ENCODE results near the gene EDNRA. TPM values are rescaled to one million over a fixed set of nuclear protein-coding genes. Genes with fewer than 3 reads are reported as not detected.

Gene EDNRA
- polyA plus RNA-seq, 1 donor = 15.0 TPM

DNA sequence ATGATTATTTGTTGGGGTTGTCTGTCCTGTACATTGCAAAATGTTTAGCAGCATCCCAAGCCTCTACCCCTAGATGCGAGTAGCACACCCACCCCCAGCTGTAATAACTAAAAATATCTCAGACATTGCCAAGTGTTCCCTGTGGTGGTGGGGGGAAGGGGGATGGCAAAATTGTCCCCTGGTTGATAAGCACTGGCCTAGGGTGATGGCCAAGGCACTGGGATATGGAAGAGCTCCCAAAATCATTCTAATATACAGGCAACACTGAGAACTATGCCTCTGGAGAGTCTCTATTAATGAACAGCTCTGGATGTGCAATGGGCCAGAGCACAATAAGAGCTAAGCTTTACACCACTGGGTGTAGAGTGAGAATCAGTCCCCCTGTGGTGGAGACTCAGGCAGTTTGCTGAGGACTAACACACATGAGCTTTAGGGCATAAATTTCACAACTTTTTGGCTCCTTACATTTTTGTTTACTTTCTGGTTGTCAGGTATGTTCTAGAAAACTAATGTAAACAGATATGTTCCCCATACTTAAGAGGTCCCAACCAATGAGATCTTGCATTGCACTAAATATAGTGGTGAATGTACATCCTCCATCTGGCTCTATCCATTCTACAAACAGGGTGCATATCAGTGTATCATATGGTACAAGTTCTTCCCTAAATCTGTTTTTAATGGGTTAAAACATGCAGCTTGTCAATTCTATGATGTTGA lies 34.5 kb downstream of the EDNRA start:
- Histone ChIP-seq H3K27ac (ENCODE audit: low read length) (no peak overlapping the region), H3K4me3 (ENCODE audit: low read length) (no peak overlapping the region), H3K27me3 (ENCODE audit: control insufficient read depth, insufficient read depth, low read length) (no peaks in the 10 kb centered on the region), H3K4me1 (ENCODE audit: control insufficient read depth, insufficient read depth, low read length) (no peaks in the 10 kb centered on the region), H3K36me3 (ENCODE audit: control insufficient read depth, insufficient read depth, low read length) (no peaks in the 10 kb centered on the region), H3K9me3 (ENCODE audit: control insufficient read depth, low read depth, low read length) (no peaks in the 10 kb centered on the region)
- no peak for DNase-seq
- no CpG with 5 or more reads among the region's 1 CpG for WGBS (ENCODE audit: insufficient coverage, low lambda C conversion rate)

DNA sequence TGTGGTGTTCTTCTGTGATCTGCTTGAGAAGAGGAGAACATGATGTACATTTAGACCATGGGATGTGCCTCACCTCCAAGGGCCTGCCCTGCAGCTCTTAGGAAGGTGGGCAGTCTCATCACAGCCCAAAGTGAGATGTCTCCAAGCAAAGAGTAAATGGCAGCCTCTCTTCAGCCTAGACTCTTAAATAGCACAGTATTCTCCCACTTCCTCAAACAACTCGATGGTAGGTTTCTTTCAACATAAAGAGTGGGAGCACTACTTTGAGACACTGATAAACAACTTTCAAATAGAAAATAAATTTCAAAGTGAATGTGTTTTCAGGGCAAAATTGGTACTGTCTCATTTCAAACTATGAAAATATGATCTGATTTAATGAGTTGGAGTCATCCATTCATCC lies 35.2 kb downstream of the EDNRA start:
- H3K9me3 ChIP-seq (ENCODE audit: control insufficient read depth, low read depth, low read length) = no peaks in the 10 kb centered on the region

DNA sequence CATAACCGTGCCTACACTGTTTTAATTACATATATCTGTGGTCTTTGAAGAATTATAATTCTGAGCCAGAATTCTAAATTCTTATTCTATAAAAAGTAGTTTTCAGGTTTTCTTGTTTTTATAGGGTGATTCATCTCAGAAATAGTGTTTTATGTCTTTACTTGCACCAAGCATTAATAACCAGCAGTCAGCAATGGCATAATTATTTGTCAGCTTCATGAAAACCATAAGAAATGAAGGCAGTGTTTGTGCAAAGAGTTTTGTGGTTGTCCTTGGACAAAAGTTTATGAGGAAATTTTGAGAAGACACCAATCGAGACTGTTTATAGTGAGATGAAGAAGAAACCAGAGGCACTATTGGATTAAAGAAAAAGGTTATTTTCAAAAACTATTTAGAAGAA lies 37.2 kb downstream of the EDNRA start:
- no peaks in the 10 kb centered on the region for H3K27me3 ChIP-seq (ENCODE audit: control insufficient read depth, insufficient read depth, low read length)
- WGBS (ENCODE audit: insufficient coverage, low lambda C conversion rate) = no CpG with 5 or more reads among the region's 2 CpGs
- DNase-seq = no peak
- no peaks in the 10 kb centered on the region for H3K9me3 ChIP-seq (ENCODE audit: control insufficient read depth, low read depth, low read length)
- no peaks in the 10 kb centered on the region for H3K36me3 ChIP-seq (ENCODE audit: control insufficient read depth, insufficient read depth, low read length)
- no peak overlapping the region for H3K4me3 ChIP-seq (ENCODE audit: low read length)
- no peaks in the 10 kb centered on the region for H3K4me1 ChIP-seq (ENCODE audit: control insufficient read depth, insufficient read depth, low read length)
- no peak overlapping the region for H3K27ac ChIP-seq (ENCODE audit: low read length)

More for the DNA sequence above, 35.2 kb downstream of the EDNRA start:
- no peaks in the 10 kb centered on the region for H3K27me3 ChIP-seq (ENCODE audit: control insufficient read depth, insufficient read depth, low read length)
- H3K27ac ChIP-seq (ENCODE audit: low read length) = no peak overlapping the region
- DNase-seq = no peak
- H3K4me3 ChIP-seq (ENCODE audit: low read length) = no peak overlapping the region
- WGBS (ENCODE audit: insufficient coverage, low lambda C conversion rate) = no CpG with 5 or more reads among the region's 1 CpG
- H3K4me1 ChIP-seq (ENCODE audit: control insufficient read depth, insufficient read depth, low read length) = no peaks in the 10 kb centered on the region
- no peaks in the 10 kb centered on the region for H3K36me3 ChIP-seq (ENCODE audit: control insufficient read depth, insufficient read depth, low read length)

DNA sequence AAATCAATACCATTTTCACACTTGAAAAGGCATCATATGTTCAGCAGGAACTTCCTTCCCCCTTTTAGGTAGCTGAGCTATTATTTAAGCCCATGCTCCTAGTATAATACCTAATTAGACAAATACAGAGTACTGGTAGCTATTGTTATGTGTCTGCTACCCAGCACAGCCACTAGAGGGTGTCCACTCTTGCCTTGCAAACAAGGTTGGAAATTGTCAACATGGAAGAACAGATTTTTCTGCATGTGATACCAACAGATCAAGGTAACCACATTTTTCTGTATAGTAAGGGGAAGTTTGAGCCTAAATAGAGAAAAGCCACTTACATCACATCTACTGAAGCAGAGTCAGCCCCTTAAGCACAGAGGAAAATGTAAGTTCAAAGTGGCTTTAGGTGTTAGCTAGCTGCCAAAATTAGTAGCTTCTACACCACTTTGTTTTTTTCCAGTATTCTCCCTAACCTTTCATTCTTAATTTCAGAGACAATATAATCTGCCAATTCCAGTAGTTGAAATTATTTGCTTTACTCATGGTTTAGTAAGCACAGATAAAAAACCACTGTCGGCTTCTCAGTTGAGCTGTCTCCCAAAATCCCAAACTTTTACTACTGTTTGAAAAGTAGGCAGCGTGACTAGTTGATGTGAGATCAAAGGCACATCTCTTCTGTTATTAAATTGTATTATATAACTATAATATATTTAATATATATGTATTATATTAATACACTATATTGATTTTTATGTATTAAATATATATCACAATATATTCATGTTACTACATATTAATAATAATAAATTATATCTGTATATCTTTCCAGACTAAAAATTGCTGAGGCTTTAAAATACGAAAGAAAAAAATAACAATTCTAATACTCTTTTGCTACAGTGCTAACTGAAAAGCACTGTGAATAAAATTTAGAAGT lies 38.2 kb downstream of the EDNRA start:
- no peak overlapping the region for H3K27ac ChIP-seq (ENCODE audit: low read length)
- peak; percentile 38 to 45 for DNase-seq

DNA sequence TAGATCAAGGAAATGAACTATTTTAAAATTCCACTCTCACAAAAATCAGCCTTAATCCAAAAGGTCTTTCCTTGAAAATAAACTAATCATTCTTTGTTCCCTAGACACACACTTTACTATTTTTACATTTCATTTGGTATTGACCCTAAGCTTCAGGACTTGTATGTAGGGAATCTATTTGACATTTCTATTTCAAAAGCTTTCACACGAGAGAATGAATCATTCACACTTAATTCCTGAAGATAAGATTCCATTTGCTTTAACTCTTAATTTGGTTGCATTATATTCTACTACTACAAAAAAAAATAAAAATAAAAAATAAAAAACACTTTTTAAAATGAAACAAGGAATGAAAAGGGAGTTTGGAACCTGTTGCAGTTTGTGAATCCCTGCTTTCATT lies 43.7 kb downstream of the EDNRA start:
- no peaks in the 10 kb centered on the region for H3K4me1 ChIP-seq (ENCODE audit: control insufficient read depth, insufficient read depth, low read length)
- H3K36me3 ChIP-seq (ENCODE audit: control insufficient read depth, insufficient read depth, low read length) = no peaks in the 10 kb centered on the region
- H3K27me3 ChIP-seq (ENCODE audit: control insufficient read depth, insufficient read depth, low read length) = no peaks in the 10 kb centered on the region
- H3K27ac ChIP-seq (ENCODE audit: low read length) = no peak overlapping the region
- no peaks in the 10 kb centered on the region for H3K9me3 ChIP-seq (ENCODE audit: control insufficient read depth, low read depth, low read length)
- WGBS (ENCODE audit: insufficient coverage, low lambda C conversion rate) = 86% methylated on average over 1 of the region's 1 CpG
- H3K4me3 ChIP-seq (ENCODE audit: low read length) = no peak overlapping the region
- no peak for DNase-seq

More for the DNA sequence above, 38.2 kb downstream of the EDNRA start:
- Histone ChIP-seq H3K4me3 (ENCODE audit: low read length) (no peak overlapping the region), H3K4me1 (ENCODE audit: control insufficient read depth, insufficient read depth, low read length) (no peaks in the 10 kb centered on the region), H3K36me3 (ENCODE audit: control insufficient read depth, insufficient read depth, low read length) (no peaks in the 10 kb centered on the region), H3K27me3 (ENCODE audit: control insufficient read depth, insufficient read depth, low read length) (no peaks in the 10 kb centered on the region), H3K9me3 (ENCODE audit: control insufficient read depth, low read depth, low read length) (no peaks in the 10 kb centered on the region)
- WGBS (ENCODE audit: insufficient coverage, low lambda C conversion rate) = 90% methylated on average over 2 of the region's 3 CpGs

DNA sequence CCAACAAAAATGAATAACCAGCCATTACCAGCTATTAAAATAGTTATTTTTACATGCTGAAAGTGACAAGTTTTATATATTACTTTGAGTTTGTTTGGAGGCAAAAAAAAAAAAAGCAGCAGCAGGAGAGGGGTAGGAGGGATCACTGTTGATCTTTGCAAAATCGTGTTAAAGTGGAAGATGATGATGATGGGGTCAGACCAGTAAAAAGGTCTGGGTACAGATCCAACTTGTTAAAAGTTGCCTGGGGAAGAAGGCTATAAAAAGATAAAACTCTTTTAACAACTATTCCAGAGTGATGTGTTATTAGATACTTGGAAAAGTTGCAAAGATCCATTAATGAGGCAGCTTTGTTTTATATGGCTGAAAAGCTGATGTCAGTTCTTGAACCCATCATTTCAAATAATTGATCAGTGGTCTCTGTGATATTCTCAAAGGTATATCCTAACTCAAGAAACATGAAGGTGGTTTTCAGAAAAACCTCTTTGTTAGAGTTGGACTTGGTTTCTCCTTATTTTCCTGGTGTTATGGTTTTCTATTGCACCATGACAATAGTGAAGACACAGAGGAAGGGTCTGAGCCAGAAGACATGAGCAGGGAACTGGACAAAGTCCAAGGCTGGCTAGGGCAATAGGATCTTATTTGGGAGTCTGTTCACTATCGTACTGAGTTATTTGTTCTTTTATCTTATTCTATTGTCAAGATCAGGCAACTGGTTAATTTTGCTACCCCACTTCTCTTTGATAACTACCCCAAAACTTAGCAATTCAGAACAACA lies 44.8 kb downstream of the EDNRA start:
- no peak for DNase-seq
- Histone ChIP-seq H3K27me3 (ENCODE audit: control insufficient read depth, insufficient read depth, low read length) (no peaks in the 10 kb centered on the region), H3K4me1 (ENCODE audit: control insufficient read depth, insufficient read depth, low read length) (no peaks in the 10 kb centered on the region), H3K4me3 (ENCODE audit: low read length) (no peak overlapping the region), H3K27ac (ENCODE audit: low read length) (no peak overlapping the region), H3K9me3 (ENCODE audit: control insufficient read depth, low read depth, low read length) (no peaks in the 10 kb centered on the region), H3K36me3 (ENCODE audit: control insufficient read depth, insufficient read depth, low read length) (no peaks in the 10 kb centered on the region)
- 64% methylated on average over 2 of the region's 2 CpGs for WGBS (ENCODE audit: insufficient coverage, low lambda C conversion rate)

DNA sequence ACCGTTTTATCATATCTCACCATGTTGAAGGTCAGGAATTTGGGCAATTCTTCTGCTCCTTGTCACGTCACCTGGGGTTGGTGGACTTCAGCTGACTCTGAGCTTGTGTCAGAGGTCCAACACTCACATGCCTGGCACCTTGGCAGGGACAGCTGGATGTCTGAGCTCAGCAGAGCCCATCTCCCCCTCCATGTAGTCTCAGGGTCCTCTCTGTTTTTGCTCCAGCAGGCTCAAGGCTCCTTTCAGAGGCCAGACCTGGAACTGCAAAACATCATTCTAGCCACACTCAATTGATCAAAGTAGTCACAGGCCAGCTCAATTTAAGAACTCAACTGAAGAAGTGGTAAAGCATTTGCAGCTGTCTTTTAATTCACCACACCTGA lies 45.4 kb downstream of the EDNRA start:
- Histone ChIP-seq H3K4me1 (ENCODE audit: control insufficient read depth, insufficient read depth, low read length) (no peaks in the 10 kb centered on the region), H3K27ac (ENCODE audit: low read length) (no peak overlapping the region), H3K27me3 (ENCODE audit: control insufficient read depth, insufficient read depth, low read length) (no peaks in the 10 kb centered on the region), H3K4me3 (ENCODE audit: low read length) (no peak overlapping the region), H3K36me3 (ENCODE audit: control insufficient read depth, insufficient read depth, low read length) (no peaks in the 10 kb centered on the region), H3K9me3 (ENCODE audit: control insufficient read depth, low read depth, low read length) (no peaks in the 10 kb centered on the region)
- no CpG with 5 or more reads among the region's 2 CpGs for WGBS (ENCODE audit: insufficient coverage, low lambda C conversion rate)
- no peak for DNase-seq

DNA sequence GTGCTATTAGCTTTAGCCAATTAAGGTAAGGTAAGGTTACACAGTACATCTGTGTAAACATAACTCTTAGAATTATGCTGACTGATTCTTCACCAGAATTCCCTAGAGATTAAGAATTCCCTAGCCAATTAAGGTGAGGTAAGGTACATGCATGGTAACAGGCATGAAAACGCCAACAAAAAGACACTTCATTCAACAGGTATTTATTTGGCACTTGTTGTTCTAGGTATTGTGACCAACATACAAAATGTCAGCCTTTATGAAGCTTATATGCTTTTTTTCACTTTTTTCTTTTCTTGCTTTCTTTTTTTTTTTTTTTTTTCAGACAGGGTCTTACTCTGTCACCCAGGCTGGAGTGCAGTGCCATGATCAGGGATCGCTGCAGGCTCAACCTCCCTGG lies 47.2 kb downstream of the EDNRA start:
- DNase-seq = no peak
- Histone ChIP-seq H3K4me3 (ENCODE audit: low read length) (no peak overlapping the region), H3K9me3 (ENCODE audit: control insufficient read depth, low read depth, low read length) (no peaks in the 10 kb centered on the region), H3K27ac (ENCODE audit: low read length) (no peak overlapping the region), H3K36me3 (ENCODE audit: control insufficient read depth, insufficient read depth, low read length) (no peaks in the 10 kb centered on the region), H3K4me1 (ENCODE audit: control insufficient read depth, insufficient read depth, low read length) (no peaks in the 10 kb centered on the region), H3K27me3 (ENCODE audit: control insufficient read depth, insufficient read depth, low read length) (no peaks in the 10 kb centered on the region)
- WGBS (ENCODE audit: insufficient coverage, low lambda C conversion rate) = 86% methylated on average over 1 of the region's 2 CpGs

DNA sequence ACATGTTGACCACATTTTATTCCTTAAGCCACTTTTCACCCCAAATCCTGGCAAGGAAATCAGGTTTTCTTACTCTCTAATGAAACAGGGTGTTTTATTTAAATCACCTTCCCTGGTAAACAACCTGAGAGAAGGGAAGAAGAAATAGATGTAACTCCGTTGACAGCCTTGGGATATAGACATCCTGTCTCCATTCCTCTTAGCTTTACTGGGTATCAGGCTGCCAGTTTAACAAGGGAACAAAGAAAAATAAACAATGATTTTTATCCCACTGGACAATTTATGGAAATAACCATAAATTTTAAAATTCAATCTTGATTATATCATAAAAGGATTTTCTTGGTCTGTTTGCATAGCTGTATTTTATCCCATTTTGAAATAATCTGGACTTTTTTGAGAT lies 49.2 kb downstream of the EDNRA start:
- Histone ChIP-seq H3K36me3 (ENCODE audit: control insufficient read depth, insufficient read depth, low read length) (no peaks in the 10 kb centered on the region), H3K4me1 (ENCODE audit: control insufficient read depth, insufficient read depth, low read length) (no peaks in the 10 kb centered on the region), H3K9me3 (ENCODE audit: control insufficient read depth, low read depth, low read length) (no peaks in the 10 kb centered on the region), H3K27ac (ENCODE audit: low read length) (no peak overlapping the region), H3K27me3 (ENCODE audit: control insufficient read depth, insufficient read depth, low read length) (no peaks in the 10 kb centered on the region), H3K4me3 (ENCODE audit: low read length) (no peak overlapping the region)
- no peak for DNase-seq
- WGBS (ENCODE audit: insufficient coverage, low lambda C conversion rate) = no CpG with 5 or more reads among the region's 1 CpG

DNA sequence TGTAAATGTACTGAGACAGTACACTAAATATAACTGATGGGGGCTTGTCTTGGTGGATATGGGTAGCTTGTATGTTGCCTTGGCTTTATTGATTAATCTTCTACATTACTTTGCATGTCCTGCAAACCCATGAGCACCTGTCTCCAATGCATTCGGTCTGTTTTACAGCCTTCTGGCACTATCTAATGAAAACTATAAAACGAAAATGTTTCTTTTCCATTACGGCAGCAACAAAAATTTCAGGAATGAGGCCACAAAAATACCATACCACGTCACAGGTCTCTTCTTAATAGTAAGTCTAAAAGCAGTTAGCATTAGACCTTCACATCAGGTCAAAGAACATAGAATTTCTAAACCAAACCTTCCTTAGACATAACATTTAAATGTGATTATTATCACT lies 49.8 kb downstream of the EDNRA start:
- Histone ChIP-seq H3K27me3 (ENCODE audit: control insufficient read depth, insufficient read depth, low read length) (no peaks in the 10 kb centered on the region), H3K27ac (ENCODE audit: low read length) (no peak overlapping the region), H3K4me1 (ENCODE audit: control insufficient read depth, insufficient read depth, low read length) (no peaks in the 10 kb centered on the region), H3K4me3 (ENCODE audit: low read length) (no peak overlapping the region), H3K9me3 (ENCODE audit: control insufficient read depth, low read depth, low read length) (no peaks in the 10 kb centered on the region), H3K36me3 (ENCODE audit: control insufficient read depth, insufficient read depth, low read length) (no peaks in the 10 kb centered on the region)
- 57% methylated on average over 3 of the region's 4 CpGs for WGBS (ENCODE audit: insufficient coverage, low lambda C conversion rate)
- DNase-seq = no peak

All from large intestine (tissue), 3 donors.